ENCODE results near the gene LYSMD1. TPM values are rescaled to one million over a fixed set of nuclear protein-coding genes. Genes with fewer than 3 reads are reported as not detected.

Gene LYSMD1, protein sequence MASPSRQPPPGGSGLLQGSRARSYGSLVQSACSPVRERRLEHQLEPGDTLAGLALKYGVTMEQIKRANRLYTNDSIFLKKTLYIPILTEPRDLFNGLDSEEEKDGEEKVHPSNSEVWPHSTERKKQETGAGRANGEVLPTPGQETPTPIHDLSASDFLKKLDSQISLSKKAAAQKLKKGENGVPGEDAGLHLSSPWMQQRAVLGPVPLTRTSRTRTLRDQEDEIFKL
- total RNA-seq (2014; rRNA removed) (6.3 and 7.5 TPM in 2 replicates), Bru-seq, nascent RNA (percentile 78 among the genes with signal in this experiment), BruChase-seq, experiment 1, labeled RNA remaining after a 6-hour chase (percentile 82 among the genes with signal in this experiment), BruChase-seq, experiment 2, labeled RNA remaining after a 2-hour chase (percentile 86 among the genes with signal in this experiment)
- long read RNA-seq, transcript LYSMD1-201 (3 exons, 2,479 nt), result major isoform, 5 of 8 reads
- long read RNA-seq, partial matches to known transcripts, result 0 of 8 reads
- long read RNA-seq, other reads (novel, unspliced or antisense), result 1 of 8 reads

DNA sequence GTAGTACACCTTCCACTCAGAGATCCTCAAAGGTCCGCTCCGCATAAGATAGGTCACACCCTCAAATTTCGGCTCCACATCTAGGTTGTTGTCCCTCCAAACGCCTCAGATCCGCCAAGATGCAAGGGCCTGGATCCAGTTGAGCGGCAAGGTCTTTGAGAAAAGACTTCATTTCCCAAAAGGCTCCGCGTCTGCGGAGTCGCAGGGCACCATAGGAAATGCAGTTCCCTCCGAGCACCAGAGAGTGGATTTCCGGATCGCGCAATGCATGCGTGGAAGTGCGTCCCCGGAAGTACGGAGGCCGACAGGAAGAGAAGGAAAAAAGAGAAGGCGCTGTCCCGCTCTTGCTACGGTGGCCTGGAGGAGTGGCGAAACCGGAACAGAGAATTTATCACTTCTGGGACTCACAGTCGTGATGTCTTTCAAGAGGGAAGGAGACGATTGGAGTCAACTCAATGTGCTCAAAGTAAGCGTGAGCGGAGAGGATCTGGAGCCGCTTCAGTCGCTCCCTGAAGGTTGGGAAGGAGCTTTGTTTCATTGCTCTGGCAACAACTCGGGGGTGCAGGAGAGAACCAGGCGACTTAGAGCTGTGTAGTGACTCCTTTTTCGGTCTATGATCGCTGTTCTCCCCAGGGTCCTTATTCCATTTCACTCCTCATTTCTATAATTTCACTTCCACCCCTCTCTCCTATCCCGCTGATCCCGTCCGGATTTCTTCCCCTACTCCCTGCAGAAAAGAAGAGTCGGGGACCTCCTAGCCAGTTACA, at the start of gene LYSMD1, which contains the start of gene SCNM1:
Gene LYSMD1 (minus strand): TSS at position 165 of the 767 bp plus-strand sequence. CDS start 644 bp downstream, outside the sequence.
Gene SCNM1 (plus strand): TSS at position 407 of the 767 bp plus-strand sequence. CDS start 9 bp downstream, at position 416.
- Histone ChIP-seq H3K9me2 (replicated peaks; ENCODE audit: low read length) (no peaks in the 10 kb centered on the region), H3K27ac (ENCODE audit: low read length) (peak within 1 kb of the TSS; percentile 25), H3K79me2 (ENCODE audit: low read length) (peaks cover 32% of the 10 kb centered on the region), H4K20me1 (ENCODE audit: low read length) (no peaks in the 10 kb centered on the region), H3K4me3 (ENCODE audit: low read length) (peak within 1 kb of the TSS; percentile 85), H3K36me3 (ENCODE audit: low read depth, low read length) (peaks cover 5% of the 10 kb centered on the region; the same call in 1 of the 2 replicates), H3F3A (ENCODE audit: low read length, unreplicated experiment) (no peaks in the 10 kb centered on the region), H3K27me3 (ENCODE audit: low read length) (no peaks in the 10 kb centered on the region), H3K9ac (ENCODE audit: low read length) (peak within 1 kb of the TSS; percentile 87), H3K4me2 (ENCODE audit: low read length) (peak within 1 kb of the TSS; percentile 94), H2AFZ (ENCODE audit: low read length) (peak within 1 kb of the TSS; percentile 96), H3K4me1 (ENCODE audit: insufficient read depth, low read length) (peaks cover 18% of the 10 kb centered on the region), H3K9me3 (ENCODE audit: low read length) (no peaks in the 10 kb centered on the region)
- CTCF ChIA-PET, result interaction anchor here (1.6 kb wide), 1 partner anchor 66 kb away, joined by 12 read pairs; no protein-coding TSS in a partner anchor
- TSS peak; percentile 87 for BruUV-seq (replicated peaks)
- DNase-seq (peak; percentile 100), ATAC-seq (peak; percentile 93)
- POLR2A ChIA-PET (ENCODE audit: unreplicated experiment), result interaction anchor here (0.6 to 1.1 kb wide), 4 partner anchors 23 to 86 kb away, joined by 3 to 10 read pairs (median 6); partner anchors contain the start of gene VPS72
- intact Hi-C loops (cut with micrococcal nuclease), result no loop called here
- TF ChIP-seq EZH2phosphoT487 (IDR thresholded peaks at IDR 0.05; ENCODE audit: borderline replicate concordance, low read length) (no peak), EZH2 (IDR thresholded peaks at IDR 0.05; ENCODE audit: low read length, unreplicated experiment) (no peak)
- TF ChIP-seq, protein P1, sequence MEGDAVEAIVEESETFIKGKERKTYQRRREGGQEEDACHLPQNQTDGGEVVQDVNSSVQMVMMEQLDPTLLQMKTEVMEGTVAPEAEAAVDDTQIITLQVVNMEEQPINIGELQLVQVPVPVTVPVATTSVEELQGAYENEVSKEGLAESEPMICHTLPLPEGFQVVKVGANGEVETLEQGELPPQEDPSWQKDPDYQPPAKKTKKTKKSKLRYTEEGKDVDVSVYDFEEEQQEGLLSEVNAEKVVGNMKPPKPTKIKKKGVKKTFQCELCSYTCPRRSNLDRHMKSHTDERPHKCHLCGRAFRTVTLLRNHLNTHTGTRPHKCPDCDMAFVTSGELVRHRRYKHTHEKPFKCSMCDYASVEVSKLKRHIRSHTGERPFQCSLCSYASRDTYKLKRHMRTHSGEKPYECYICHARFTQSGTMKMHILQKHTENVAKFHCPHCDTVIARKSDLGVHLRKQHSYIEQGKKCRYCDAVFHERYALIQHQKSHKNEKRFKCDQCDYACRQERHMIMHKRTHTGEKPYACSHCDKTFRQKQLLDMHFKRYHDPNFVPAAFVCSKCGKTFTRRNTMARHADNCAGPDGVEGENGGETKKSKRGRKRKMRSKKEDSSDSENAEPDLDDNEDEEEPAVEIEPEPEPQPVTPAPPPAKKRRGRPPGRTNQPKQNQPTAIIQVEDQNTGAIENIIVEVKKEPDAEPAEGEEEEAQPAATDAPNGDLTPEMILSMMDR (conservative IDR thresholded peaks at IDR 0.05; ENCODE audit: low read depth, low read length), result no peak

DNA sequence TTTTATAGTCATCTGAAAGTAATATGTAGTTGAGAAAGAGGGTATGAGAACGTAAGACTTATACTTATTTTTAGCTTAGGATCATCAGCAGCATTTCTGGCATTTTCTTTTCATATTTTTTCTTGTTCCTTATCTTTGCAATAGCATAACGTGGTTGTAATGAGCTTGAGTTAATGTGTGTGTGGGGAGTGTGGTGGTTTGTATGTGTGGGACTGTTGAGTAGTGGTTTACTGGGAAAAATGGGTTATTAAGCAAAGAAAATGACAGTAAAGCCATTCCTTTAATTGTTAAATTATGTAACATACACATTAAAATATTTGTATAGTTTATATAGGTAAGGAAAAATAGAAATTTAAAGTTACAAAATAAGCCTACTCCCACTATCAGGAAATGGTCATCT, 47.9 kb upstream of the LYSMD1 start:
- H3K36me3 ChIP-seq (ENCODE audit: low read depth, low read length), result peaks cover 18% of the 10 kb centered on the region; the same call in 1 of the 2 replicates
- H3K4me1 ChIP-seq (ENCODE audit: insufficient read depth, low read length), result no peaks in the 10 kb centered on the region
- H3K79me2 ChIP-seq (ENCODE audit: low read length), result peaks cover 98% of the 10 kb centered on the region
- ChIA-PET CTCF (no interaction called here), POLR2A (ENCODE audit: unreplicated experiment) (interaction anchor here (0.6 kb wide), 1 partner anchor 13 kb away, joined by 4 read pairs; no protein-coding TSS in a partner anchor)
- peaks cover 23% of the 10 kb centered on the region for H4K20me1 ChIP-seq (ENCODE audit: low read length)
- no peak for DNase-seq
- H3K4me2 ChIP-seq (ENCODE audit: low read length), result no peak overlapping the region
- H3K4me3 ChIP-seq (ENCODE audit: low read length), result no peak overlapping the region
- intact Hi-C loops (cut with micrococcal nuclease), result no loop called here
- H2AFZ ChIP-seq (ENCODE audit: low read length), result no peak overlapping the region
- no peaks in the 10 kb centered on the region for H3K27me3 ChIP-seq (ENCODE audit: low read length)
- TF ChIP-seq EZH2phosphoT487 (IDR thresholded peaks at IDR 0.05; ENCODE audit: borderline replicate concordance, low read length) (no peak), EZH2 (IDR thresholded peaks at IDR 0.05; ENCODE audit: low read length, unreplicated experiment) (no peak)
- TF ChIP-seq, protein P1 (conservative IDR thresholded peaks at IDR 0.05; ENCODE audit: low read depth, low read length), result no peak
- H3K27ac ChIP-seq (ENCODE audit: low read length), result no peak overlapping the region
- H3K9ac ChIP-seq (ENCODE audit: low read length), result no peak overlapping the region
- no peak for ATAC-seq
- no TSS peak for BruUV-seq (replicated peaks)
- H3K9me3 ChIP-seq (ENCODE audit: low read length), result no peaks in the 10 kb centered on the region
- no peaks in the 10 kb centered on the region for H3F3A ChIP-seq (ENCODE audit: low read length, unreplicated experiment)
- H3K9me2 ChIP-seq (replicated peaks; ENCODE audit: low read length), result no peaks in the 10 kb centered on the region
